Activated T-cell treated with anti-CD3 and anti-CD28 coated beads, Interleukin-2, amount 50 U/mL, for 4 hours (primary cell): ENCODE measurements around the gene CAMSAP2. TPM values are rescaled to one million over a fixed set of nuclear protein-coding genes. Genes with fewer than 3 reads are reported as not detected.

Source experiments
- ATAC-seq, 2 donors: fragments of 200-7000 bp; cut with Tn5 transposase; one replicate each; pipeline ENCODE4 v1.10.0; 2021
- DNase-seq: peaks from one replicate; pipeline ENCODE4 v3.0.0-alpha.2; 2020
- H3K27me3 Mint-ChIP-seq: one replicate; pipeline ENCODE4 v1.8.0; 2021; ENCODE audit warnings: low read depth, mixed read lengths
- H3K36me3 Mint-ChIP-seq: one replicate; pipeline ENCODE4 v1.8.0; 2022; ENCODE audit warnings: mixed read lengths; ENCODE audit not compliant: insufficient read depth
- H3K4me1 Mint-ChIP-seq: one replicate; pipeline ENCODE4 v1.8.0; 2021; ENCODE audit warnings: low read depth, mixed read lengths
- H3K4me3 Mint-ChIP-seq: one replicate; pipeline ENCODE4 v1.8.0; 2021; ENCODE audit warnings: mild to moderate bottlenecking, moderate library complexity, mixed read lengths
- H3K9me3 Mint-ChIP-seq: one replicate; pipeline ENCODE4 v1.8.0; 2021; ENCODE audit warnings: mixed read lengths
- total RNA-seq, 3 donors: library from RNA; stranded (reverse); gene quantifications; one replicate each; pipeline ENCODE4 v1.2.1, GENCODE V29; 2021

CAMSAP2 gene, protein sequence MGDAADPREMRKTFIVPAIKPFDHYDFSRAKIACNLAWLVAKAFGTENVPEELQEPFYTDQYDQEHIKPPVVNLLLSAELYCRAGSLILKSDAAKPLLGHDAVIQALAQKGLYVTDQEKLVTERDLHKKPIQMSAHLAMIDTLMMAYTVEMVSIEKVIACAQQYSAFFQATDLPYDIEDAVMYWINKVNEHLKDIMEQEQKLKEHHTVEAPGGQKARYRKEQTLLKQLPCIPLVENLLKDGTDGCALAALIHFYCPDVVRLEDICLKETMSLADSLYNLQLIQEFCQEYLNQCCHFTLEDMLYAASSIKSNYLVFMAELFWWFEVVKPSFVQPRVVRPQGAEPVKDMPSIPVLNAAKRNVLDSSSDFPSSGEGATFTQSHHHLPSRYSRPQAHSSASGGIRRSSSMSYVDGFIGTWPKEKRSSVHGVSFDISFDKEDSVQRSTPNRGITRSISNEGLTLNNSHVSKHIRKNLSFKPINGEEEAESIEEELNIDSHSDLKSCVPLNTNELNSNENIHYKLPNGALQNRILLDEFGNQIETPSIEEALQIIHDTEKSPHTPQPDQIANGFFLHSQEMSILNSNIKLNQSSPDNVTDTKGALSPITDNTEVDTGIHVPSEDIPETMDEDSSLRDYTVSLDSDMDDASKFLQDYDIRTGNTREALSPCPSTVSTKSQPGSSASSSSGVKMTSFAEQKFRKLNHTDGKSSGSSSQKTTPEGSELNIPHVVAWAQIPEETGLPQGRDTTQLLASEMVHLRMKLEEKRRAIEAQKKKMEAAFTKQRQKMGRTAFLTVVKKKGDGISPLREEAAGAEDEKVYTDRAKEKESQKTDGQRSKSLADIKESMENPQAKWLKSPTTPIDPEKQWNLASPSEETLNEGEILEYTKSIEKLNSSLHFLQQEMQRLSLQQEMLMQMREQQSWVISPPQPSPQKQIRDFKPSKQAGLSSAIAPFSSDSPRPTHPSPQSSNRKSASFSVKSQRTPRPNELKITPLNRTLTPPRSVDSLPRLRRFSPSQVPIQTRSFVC (N-terminal part only)
- total RNA-seq, result 1 to 10 TPM; 3.2 to 4.4 (median 3.8) TPM

DNA sequence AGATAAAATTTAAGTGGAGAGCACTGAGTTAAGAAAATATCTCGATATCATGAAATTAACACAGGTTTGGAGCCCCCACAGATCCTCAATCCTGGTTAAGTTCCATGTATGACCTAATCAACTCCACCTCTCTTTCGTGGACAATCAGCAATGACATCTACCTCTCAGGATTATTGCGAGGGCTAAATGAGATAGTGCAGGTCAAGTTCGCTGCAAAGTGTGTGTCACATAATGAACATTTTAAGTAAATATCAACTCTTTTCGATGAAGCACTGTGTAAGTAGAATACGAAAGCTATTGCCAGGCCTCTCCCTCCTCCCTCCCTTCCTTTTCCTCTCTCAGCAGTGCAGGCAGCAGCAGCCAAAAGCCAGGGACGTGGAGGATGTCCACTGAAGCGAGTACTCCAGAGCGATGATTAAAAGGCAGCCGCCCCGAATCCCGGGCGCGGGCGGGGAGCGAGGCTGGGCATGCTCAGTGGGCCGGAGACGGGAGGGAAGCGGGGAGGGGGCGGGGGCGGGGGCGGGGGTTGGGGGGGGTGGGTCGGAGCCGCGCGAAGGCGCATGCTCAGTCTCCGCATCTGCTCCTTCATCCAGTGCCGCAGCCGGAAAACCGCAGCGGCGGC, at the start of gene CAMSAP2:
Gene CAMSAP2 (plus strand): TSS at position 567 of the 622 bp plus-strand sequence. CDS start 935 bp downstream, outside the sequence.
- H3K36me3 Mint-ChIP-seq, result no peaks in the 10 kb centered on the region
- no peaks in the 10 kb centered on the region for H3K9me3 Mint-ChIP-seq
- H3K27me3 Mint-ChIP-seq, result no peaks in the 10 kb centered on the region
- peak within 1 kb of the TSS; percentile 91 for H3K4me3 Mint-ChIP-seq
- peak; percentile 44 to 49 for ATAC-seq
- DNase-seq, result peak; percentile 67
- H3K4me1 Mint-ChIP-seq, result peaks cover 29% of the 10 kb centered on the region

DNA sequence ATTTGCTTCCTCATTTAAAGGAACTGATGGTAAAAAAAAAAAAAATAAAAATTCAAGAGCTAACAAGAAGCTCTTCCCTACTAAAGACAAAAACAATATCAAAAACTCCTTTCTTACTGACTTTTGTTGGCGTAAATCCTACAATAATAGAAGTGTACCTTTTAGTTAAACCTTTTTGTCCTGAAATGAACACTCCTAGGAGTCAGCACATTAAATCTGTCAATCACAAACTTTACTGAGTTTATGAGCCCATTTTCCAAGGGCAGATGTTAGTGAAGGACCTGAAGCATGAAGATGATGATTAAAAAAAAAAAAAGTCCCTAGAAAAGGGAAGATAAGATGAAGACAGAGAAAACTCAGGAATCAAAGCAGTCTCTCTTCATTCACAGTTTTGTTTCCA, 46.4 kb upstream of the CAMSAP2 start:
- no peaks in the 10 kb centered on the region for H3K9me3 Mint-ChIP-seq
- DNase-seq (no peak), ATAC-seq (no peak)
- no peaks in the 10 kb centered on the region for H3K36me3 Mint-ChIP-seq
- H3K4me3 Mint-ChIP-seq, result no peak overlapping the region
- no peaks in the 10 kb centered on the region for H3K4me1 Mint-ChIP-seq
- H3K27me3 Mint-ChIP-seq, result peaks cover 12% of the 10 kb centered on the region

DNA sequence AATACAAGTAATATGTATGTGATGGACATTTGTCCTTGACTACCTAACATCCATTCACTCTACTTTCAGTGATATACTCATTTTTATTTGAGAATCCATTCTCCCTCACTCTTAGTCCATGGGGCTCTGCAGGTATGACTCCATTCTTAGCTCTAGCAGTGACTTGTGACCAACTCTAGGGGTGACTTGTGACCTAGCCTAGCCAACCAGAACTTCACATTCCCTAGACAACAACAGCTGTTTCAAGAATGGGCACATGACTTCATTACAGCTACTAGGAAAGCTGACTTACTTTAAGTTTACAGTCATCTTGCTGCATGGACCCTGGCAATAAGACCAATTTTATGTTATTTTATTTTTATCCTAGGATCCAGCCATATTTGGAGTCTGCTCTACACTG, 45.4 kb upstream of the CAMSAP2 start:
- Mint-ChIP-seq H3K36me3 (no peaks in the 10 kb centered on the region), H3K4me3 (no peak overlapping the region)
- no peak for ATAC-seq

DNA sequence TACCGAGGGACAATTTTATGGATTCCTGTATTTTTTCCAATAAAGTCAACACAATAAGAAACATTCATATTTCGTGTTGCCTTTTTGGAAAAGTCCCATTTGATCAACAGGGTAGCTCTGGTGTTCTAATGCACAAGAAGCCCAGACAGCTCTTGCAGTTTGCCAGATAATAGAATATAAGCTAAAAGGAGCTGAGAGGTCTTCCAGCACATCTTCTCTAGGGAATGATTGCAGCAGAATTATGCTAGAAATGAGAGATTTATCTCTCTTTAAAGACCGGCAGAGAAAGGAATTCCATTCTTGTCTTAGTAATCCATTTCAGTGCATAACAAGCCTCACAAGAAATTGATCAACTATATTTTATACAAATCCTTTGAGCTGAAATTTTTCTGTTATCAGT, 44.0 kb upstream of the CAMSAP2 start:
- ATAC-seq (no peak), DNase-seq (no peak)
- Mint-ChIP-seq H3K9me3 (no peaks in the 10 kb centered on the region), H3K36me3 (no peaks in the 10 kb centered on the region), H3K4me3 (no peak overlapping the region), H3K4me1 (no peaks in the 10 kb centered on the region), H3K27me3 (peaks cover 6% of the 10 kb centered on the region)

More for the DNA sequence above, 45.4 kb upstream of the CAMSAP2 start:
- Mint-ChIP-seq H3K27me3 (peaks cover 6% of the 10 kb centered on the region), H3K9me3 (no peaks in the 10 kb centered on the region), H3K4me1 (no peaks in the 10 kb centered on the region)
- DNase-seq, result no peak

DNA sequence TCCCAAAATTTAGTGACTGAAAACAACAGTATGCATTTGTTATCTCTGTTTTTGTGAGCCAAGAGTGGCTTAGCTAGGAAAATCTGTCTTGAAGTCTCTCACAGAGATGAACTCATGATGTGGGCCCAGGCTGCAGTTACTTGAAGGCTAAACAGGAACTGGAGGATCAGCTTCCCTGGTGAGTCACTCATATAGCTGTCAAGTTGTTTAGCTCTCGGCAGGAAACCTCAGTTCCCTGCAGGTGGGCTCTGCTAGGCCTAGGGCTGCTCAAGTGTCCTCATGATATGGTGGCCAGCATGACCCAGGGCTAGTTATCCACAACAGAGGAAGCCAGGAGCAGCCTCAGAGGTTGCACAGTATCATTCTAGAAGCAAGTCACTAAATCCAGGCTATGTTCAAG, 38.8 kb upstream of the CAMSAP2 start:
- DNase-seq (no peak), ATAC-seq (no peak)
- no peaks in the 10 kb centered on the region for H3K36me3 Mint-ChIP-seq
- peaks cover 6% of the 10 kb centered on the region for H3K27me3 Mint-ChIP-seq
- no peaks in the 10 kb centered on the region for H3K4me1 Mint-ChIP-seq
- H3K9me3 Mint-ChIP-seq, result no peaks in the 10 kb centered on the region
- no peak overlapping the region for H3K4me3 Mint-ChIP-seq

DNA sequence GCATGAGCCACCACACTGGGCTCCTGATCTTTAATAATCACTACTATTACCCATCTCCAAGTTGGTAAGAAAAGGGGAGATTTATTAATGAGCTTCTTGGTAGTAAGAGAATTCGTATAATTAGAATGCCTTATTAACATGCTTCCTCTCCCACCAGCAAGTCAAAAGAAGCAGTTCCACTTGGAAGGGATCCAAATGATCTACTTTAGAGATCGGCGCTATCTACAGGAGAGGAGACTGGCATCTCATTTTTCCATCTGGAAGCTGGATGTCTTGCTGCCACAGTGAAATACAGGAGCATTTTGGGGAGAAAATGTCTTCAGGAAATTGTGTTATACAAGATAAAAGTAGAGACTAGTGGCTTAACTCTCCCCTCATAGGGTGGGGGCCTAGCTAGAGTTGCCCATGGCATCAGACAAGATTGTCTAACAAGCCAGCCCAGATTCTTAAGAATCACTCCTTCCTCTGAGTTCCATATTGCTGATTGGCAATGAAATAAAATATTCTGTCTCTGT, 33.6 kb upstream of the CAMSAP2 start:
- ATAC-seq (no peak), DNase-seq (no peak)
- Mint-ChIP-seq H3K27me3 (no peaks in the 10 kb centered on the region), H3K4me1 (no peaks in the 10 kb centered on the region), H3K9me3 (no peaks in the 10 kb centered on the region), H3K4me3 (no peak overlapping the region), H3K36me3 (no peaks in the 10 kb centered on the region)

DNA sequence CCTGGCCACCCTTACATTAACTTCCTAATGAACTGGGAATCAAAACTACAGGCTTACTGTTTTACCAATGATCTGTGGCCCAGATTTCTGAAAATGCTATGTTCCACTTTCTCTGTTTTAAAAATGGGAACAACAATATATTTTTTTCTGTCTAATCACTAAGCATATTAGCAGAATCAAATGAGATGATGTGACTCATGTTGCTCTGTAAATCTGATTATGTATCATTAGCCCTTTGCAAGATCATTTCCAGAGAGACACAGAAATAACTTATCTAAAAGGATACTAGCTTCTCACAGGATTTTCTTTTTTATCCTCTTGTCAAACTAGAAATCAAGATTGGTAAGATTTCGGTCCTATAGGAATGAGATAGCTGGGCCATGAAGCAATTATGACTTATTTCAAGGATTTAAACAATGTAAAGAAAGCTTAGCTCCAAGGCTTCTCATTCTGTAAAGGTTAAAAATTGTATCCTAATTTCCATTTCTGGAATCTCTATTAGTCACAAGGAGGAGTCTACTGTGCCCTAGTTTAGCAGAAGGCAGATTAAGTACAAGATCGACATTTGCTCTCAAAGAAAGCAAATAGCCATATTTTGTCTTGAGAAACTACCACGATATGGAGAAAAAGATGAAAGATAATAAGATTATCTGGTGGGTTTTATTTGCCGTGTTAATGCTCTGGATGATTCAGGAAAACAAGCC, 32.4 kb upstream of the CAMSAP2 start:
- no peaks in the 10 kb centered on the region for H3K9me3 Mint-ChIP-seq
- H3K36me3 Mint-ChIP-seq, result no peaks in the 10 kb centered on the region
- ATAC-seq (no peak), DNase-seq (no peak)
- H3K4me1 Mint-ChIP-seq, result no peaks in the 10 kb centered on the region
- H3K4me3 Mint-ChIP-seq, result no peak overlapping the region
- H3K27me3 Mint-ChIP-seq, result no peaks in the 10 kb centered on the region

DNA sequence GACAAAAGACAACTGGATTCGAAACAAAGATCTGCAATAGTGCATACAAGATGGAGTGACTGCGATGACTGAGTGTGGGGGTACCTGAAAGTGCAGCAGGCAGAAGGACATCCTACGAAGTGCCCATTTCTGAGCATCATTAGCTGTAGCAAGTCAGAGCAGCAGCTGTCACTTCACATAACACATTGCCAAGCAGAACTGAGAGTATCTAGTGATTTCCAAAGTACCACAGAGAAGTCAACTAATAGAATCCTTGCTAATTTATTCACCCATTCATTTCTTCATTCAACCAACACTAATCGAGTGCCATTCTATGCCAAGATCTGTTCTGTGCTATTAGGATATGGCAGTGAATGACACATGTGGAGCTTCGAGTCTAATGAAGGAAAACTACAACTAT, 31.6 kb upstream of the CAMSAP2 start:
- H3K4me1 Mint-ChIP-seq, result no peaks in the 10 kb centered on the region
- no peaks in the 10 kb centered on the region for H3K9me3 Mint-ChIP-seq
- DNase-seq (no peak), ATAC-seq (no peak)
- H3K4me3 Mint-ChIP-seq, result no peak overlapping the region
- H3K36me3 Mint-ChIP-seq, result no peaks in the 10 kb centered on the region
- H3K27me3 Mint-ChIP-seq, result no peaks in the 10 kb centered on the region

DNA sequence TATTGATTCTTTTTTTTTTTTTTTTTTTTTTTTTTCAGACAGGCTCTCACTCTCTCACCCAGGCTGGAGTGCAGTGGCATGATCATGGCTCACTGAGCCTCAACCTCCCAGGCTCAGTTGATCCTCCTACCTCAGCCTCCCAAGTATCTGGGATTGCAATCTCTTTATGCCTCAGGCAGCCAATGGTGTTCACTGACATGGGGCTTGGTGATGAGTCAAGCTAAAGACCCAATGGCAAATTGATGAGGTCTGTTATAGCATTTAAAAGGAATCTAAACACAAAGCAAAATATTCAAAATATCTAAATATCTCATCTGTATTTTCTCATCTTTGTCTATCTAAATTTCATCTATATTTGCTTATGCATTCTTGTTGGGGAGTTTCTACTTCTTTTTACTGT, 30.5 kb upstream of the CAMSAP2 start:
- H3K36me3 Mint-ChIP-seq, result no peaks in the 10 kb centered on the region
- H3K9me3 Mint-ChIP-seq, result no peaks in the 10 kb centered on the region
- DNase-seq (no peak), ATAC-seq (no peak)
- H3K4me3 Mint-ChIP-seq, result no peak overlapping the region
- no peaks in the 10 kb centered on the region for H3K4me1 Mint-ChIP-seq
- no peaks in the 10 kb centered on the region for H3K27me3 Mint-ChIP-seq

DNA sequence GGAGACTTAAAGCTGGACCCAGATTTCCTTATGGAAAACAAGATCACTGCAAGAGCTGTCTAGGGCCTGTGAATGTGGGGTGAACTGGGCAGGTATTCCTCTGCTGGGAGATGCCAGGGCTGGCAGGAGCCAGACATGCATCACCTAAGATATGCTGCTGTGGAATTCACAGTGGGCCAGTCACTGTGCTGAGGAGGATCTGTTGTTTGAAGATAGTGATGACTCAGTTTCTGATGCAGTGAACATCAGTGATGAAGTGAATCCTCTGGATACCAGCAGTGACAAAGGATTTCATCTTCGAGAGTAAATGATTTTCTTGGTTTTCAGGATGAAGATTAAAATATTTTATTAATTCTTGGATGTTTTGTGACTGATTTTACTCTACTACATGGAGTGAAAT, 29.9 kb upstream of the CAMSAP2 start:
- Mint-ChIP-seq H3K4me1 (no peaks in the 10 kb centered on the region), H3K36me3 (no peaks in the 10 kb centered on the region), H3K9me3 (no peaks in the 10 kb centered on the region), H3K4me3 (no peak overlapping the region), H3K27me3 (no peaks in the 10 kb centered on the region)
- no peak for DNase-seq
- no peak for ATAC-seq

DNA sequence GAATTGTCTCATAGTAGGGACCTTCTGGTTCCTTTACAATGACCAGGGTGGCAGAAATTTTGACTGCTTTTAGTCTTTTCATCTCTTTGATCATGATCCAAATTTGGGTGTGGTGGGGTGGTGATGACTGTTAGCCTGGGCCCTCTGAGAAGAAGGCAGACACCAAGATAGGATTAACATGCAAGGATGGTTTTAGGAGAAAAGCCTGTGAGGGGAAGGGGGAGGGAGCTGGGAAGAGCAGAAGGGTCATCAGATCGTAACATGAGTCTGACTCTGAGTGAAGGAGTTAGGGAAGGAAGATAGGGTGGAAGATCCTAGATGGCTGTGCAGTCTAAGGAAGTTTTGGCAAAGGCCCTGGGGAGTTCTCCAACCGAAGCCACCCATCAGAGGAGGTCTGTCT, 28.5 kb upstream of the CAMSAP2 start:
- ATAC-seq, result no peak
- no peak for DNase-seq
- H3K27me3 Mint-ChIP-seq, result peaks cover 2% of the 10 kb centered on the region
- H3K9me3 Mint-ChIP-seq, result peaks cover 3% of the 10 kb centered on the region
- no peaks in the 10 kb centered on the region for H3K36me3 Mint-ChIP-seq
- H3K4me3 Mint-ChIP-seq, result no peak overlapping the region
- no peaks in the 10 kb centered on the region for H3K4me1 Mint-ChIP-seq

DNA sequence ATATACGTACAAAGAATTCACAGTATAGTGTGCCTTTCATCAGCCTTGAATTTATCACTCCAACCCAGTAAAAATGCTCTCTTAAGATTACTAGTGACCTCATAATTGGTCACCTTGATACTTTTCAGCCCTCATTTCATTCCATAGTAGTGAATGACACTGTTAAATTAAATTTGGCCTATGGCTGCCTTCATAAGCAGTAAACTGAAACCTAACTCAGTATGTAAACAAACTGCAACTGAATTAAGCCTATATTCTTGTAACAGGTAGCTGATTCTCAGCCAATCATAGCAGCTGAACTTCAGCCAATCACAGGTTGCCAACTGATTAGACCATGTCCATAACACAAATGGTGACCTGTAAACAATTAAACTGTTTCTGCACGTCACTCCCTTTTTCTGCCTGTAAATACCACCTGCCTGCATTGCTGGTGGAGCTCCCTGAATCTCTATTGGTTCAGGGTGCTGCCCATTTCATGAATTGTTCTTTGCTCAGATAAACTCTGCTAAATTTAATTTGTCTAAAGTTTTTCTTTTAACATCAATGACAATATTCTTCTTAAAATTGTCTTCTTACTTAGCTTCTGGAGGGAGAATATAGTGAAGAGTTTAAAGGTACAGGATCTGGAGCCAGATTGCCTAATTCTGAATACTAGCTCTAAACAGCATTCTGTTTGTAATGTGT, 24.0 kb upstream of the CAMSAP2 start:
- peaks cover 11% of the 10 kb centered on the region for H3K27me3 Mint-ChIP-seq
- H3K4me3 Mint-ChIP-seq, result no peak overlapping the region
- no peaks in the 10 kb centered on the region for H3K4me1 Mint-ChIP-seq
- H3K9me3 Mint-ChIP-seq, result peaks cover 3% of the 10 kb centered on the region
- DNase-seq (no peak), ATAC-seq (no peak)
- H3K36me3 Mint-ChIP-seq, result no peaks in the 10 kb centered on the region

DNA sequence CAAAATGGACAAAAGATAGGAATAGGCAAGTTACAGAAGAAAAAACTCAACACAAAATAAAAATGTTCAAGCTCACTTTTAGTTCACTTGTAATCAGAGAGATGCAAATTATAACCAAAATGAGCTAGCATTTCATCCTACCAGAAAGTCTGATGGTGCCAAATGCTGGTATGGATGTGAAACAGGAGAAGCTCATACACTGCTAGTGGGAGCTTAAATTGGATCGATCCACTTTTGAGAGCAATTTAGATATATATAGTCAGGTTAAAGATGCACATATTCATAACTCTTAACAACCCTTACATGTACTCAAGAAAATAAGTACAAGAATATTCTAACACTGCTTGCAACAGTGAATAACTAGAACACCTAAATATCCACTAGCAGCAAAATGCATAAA, 18.5 kb upstream of the CAMSAP2 start:
- Mint-ChIP-seq H3K4me1 (no peaks in the 10 kb centered on the region), H3K36me3 (no peaks in the 10 kb centered on the region), H3K4me3 (no peak overlapping the region), H3K9me3 (no peaks in the 10 kb centered on the region), H3K27me3 (peaks cover 10% of the 10 kb centered on the region)
- DNase-seq, result no peak
- ATAC-seq, result no peak
